ENCODE results near the gene CHMP1B.
"Not testable (repeated sequence)": the region's sequence is repeated elsewhere in the genome, so short reads cannot be mapped to it uniquely, and the experiment has no call there.

The CHMP1B gene

GRCh38 chr18:11842562-11842961 lies 8.7 kb upstream of the CHMP1B start:
- no peak for DNase-seq

GRCh38 chr18:11844436-11844835 lies 6.8 kb upstream of the CHMP1B start:
- DNase-seq = no peak

DNA sequence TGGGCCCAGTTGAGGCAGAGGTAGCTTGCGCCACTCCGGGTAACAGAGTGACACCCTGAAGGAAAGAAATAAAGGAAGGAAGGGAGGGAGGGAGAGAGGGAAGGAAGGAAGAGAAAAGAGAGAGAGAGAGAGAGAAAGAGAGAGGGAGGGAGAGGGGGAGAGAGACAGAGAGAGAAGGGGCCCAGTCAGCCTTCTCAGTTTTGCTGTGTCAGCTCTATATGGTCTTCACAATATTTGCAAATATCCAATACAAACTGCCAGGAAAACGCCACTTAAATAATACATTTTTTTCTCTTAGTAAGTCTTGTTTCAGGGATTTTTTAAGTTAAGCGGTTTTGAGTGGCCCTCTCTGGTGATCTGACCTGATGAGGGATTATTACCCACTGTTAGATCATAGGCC lies 5.6 kb upstream of the CHMP1B start:
- no peak for DNase-seq

DNA sequence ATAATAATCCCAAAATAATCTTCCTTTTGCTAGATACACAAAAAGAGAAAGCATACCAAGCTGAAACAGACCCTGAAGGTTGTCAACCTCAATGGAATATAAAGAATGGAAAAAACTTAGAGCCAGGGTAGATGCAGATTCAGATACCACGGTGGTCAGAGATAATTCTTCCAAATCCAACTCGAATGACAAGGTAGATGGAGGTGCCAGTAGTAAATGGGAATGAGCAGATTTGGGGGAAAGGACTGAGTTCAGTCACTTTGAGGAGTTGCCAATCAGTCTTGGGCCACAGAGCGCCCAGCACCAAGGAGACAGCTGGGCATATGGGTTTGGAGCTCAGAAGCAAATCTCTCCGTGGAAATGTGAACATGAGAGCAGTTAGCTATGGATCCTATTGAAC lies 3.4 kb upstream of the CHMP1B start:
- no peak for DNase-seq

- no peak for DNase-seq
These were observed 1.9 kb upstream of the CHMP1B start for GRCh38 chr18:11849279-11849678.

GRCh38 chr18:11849841-11850634 lies 1.2 kb upstream of the CHMP1B start:
- peak; percentile 55 for DNase-seq

GRCh38 chr18:11850821-11851145 lies 430 bp upstream of the CHMP1B start:
- DNase-seq = no peak

DNA sequence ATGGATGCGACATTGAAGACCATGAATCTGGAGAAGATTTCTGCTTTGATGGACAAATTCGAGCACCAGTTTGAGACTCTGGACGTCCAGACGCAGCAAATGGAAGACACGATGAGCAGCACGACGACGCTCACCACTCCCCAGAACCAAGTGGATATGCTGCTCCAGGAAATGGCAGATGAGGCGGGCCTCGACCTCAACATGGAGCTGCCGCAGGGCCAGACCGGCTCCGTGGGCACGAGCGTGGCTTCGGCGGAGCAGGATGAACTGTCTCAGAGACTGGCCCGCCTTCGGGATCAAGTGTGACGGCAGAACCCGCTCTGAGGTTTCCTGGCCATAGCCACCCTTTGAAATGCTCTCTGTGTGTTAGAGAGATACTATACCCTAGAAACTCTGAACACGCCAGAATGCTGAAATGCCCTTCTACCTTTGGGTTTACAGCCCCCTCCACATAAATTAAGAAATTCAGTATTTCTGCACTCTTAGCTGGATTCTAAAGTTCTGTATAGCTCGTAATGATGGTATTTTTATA lies 659 bp downstream of the CHMP1B start:
- peak; percentile 33 for DNase-seq

- not testable (repeated sequence) for DNase-seq
These were observed 3.3 kb downstream of the CHMP1B start for GRCh38 chr18:11854554-11854953.

- peak; percentile 100 for DNase-seq
These were observed 6.1 kb downstream of the CHMP1B start for GRCh38 chr18:11857177-11857887.

DNA sequence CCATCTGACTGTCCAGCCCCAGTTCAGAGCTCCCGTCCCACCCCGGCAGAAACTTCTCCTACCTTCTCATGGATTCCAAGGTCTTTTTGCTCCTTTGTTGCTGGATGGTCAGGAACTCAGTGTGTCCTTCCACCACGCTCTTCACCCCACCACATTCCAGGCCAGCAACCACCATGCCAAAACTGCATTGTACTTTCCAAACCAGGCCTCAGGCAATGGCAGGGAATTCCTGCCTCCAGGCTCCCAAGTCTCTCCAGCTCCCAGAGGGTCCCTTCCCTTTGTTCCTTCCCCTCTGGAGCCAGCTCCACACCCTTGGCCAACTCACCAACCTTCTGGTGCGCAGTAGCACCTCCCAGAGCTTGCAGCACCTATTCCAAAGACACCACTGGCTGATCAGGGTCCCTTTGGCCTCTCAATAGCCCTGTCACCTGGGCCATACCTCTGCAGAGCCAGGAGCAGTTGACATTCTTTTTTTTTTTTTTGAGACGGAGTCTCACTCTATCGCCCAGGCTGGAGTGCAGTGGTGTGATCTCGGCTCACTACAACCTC lies 8.1 kb downstream of the CHMP1B start:
- DNase-seq = no peak

DNA sequence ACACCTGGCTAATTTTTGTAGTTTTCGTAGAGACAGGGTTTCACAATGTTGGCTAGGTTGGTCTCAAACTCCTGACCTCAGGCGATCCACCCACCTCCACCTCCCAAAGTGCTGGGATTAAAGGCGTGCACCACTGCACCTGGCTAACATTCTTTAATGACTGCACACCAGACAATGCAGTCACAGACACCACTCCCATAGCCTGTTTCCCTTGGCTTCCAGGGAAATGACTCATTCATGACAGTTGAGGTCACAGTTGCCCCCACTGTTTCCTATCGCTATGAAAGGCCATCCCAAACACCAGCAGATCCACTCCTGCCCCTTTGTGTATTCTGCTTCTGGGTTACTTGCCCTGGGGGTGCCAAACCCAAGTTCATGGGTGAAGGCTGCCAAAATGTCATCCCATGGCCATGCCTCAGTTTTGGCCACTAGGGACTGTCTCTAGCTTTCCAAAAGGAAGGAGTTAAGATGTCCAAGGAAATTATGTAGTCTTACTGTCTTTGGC lies 8.7 kb downstream of the CHMP1B start:
- peak; percentile 87 for DNase-seq

- DNase-seq = no peak
These were observed 9.6 kb downstream of the CHMP1B start for GRCh38 chr18:11860594-11861450.

DNA sequence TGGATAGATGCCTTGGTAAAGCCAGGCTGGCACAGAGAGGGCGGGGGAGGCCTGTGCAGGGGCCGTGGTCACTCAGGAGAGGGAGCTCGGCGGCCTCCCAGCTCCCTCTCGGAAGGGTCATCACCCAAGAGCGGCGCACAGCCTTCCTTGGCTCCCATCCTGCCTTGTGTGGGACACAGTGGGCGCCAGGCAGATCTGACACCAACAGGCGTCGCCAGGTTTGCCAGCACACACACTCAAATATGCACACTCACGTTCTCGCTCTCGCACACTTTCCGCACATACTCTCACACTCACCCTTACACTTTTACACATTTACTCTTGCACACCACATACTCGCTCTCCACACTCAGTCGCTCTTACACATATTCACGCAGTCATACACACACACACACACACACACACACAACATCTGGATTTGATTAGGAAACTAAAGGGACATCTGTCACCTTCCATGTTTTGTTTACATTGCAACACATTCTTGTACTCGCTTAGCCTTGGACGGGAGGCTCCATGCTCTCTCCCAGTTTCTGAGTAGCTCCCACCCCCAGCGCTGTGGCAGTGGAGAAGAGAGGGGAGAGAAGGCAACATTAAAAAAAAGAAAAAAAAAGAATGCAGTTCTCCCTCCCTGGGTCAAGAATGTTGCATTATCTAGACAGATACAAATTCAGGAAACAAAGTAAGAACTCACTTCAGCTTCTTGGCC lies 10.5 kb downstream of the CHMP1B start:
- DNase-seq = no peak

DNA sequence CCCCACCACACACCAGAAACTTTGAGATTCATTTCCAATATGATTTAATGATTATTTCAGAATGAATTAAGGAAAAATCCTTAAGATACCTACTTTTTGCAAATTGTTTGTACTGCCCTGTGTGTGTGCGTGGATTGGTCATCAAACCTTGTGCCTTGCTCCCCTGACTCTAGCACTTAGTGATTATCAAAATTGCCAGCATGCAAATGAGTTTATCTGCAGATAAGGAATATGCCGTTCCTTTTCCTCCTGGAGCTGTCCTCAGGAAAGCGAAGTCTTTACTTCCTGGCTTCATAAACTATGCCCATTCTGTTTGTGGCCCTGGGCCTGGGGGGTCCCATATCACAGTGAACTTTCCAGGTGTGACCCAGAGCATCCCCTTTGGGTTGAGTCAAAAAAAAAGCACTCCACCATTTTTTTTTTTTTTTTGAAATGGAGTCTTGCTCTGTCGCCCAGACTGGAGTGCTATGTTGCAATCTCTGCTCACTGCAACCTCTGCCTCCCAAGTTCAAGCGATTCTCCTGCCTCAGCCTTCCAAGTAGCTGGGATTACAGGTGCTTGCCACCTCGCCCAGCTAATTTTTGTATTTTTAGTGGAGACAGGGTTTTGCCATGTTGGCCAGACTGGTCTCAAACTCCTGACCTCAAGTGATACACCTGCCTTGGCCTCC lies 11.4 kb downstream of the CHMP1B start:
- no peak for DNase-seq

DNA sequence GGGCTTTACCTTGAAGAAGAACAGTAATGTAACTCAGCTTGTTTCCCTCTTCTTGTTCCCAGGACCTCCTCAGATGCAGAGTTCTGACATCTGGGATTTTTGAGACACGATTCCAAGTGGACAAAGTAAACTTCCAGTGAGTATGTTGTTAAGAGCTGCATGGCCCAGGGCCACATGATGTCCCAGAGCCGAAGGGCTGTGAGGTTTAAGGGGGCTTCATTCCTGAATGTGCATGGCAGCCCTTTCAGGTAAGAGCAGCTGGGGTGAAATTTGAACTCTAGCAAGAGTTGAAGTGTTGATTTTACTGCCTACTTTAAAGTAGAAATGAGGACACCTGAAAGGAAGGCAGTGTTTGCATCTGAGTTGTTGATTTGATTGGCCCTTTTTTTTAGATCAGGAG lies 13.3 kb downstream of the CHMP1B start:
- no peak for DNase-seq

DNA sequence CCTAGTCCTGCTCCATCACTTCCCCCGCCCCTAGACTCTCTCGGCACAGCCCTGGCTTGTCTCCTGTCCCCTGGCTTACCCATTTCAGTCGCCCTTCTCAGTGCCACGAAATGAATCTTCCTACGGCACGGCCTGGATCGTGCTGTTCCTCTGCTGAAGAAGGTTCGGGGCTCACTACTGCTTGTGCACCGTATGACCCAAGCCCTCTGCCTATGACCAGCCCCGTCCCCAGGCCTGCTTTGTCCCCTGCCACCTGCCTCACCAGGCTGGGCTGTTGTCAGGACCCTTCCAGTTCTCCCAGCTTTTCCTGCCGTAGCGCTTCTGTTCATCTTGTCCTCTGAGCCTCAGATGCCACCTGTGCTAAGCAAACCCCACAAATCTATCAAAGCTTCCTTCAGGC lies 13.9 kb downstream of the CHMP1B start:
- no peak for DNase-seq

DNA sequence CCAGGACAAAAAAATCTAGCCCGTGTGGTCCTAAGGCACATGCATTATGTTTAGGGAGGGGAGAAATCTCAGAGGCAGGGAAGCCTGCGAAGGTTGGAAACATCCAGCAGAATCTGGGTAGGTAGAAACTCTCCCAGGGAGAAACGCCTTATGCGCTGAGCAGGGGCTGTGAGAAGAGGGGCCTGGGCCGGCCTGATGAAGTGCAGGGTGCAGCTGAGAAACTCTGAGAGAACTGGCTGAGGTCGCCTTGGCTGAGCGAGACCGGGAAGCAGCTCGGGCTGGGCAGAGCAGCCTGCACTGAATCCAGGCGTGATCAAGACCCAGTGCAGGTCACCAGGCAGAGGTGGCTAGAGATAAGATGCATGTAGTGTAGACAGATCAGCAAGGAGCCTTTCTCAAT lies 15.1 kb downstream of the CHMP1B start:
- DNase-seq = no peak

- no peak for DNase-seq
These were observed 15.6 kb downstream of the CHMP1B start for GRCh38 chr18:11866764-11867163.

GRCh38 chr18:11868230-11868629 lies 17.0 kb downstream of the CHMP1B start:
- no peak for DNase-seq

DNA sequence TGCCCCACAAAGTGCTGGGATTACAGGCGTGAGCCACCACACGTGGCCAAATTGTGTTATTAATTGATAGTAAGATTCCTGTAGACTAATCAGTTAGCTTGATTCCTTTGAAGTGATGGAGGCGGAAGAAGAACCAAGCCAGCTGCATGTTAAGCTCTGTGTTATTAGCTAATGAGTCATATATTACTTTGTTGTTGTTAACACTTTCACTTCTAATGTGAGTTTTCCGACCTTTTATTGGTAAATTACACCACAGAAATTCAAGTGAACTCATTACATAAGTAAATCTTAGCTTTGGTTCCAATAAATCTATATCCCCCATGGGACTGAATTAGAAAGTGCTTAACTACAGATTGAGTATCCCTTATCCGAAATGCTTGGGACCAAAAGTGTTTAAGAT lies 20.3 kb downstream of the CHMP1B start:
- peak; percentile 29 for DNase-seq

Data from HCEC 1CT (cell line).